ENCODE measurements around the gene MINDY4. TPM values are rescaled to one million over a fixed set of nuclear protein-coding genes. Genes with fewer than 3 reads are reported as not detected.

Gene MINDY4
- total and polyA plus RNA-seq, 8 donors = 2.9 to 4.9 (median 3.6) TPM

GRCh38 chr7:30797176-30798040 is 26.2 kb downstream of the MINDY4 start:
- ATAC-seq = peak in 3 of 4 donors; percentile 7 to 33 (median 20)
- no peaks in the 10 kb centered on the region for H3K36me3 ChIP-seq
- no peak for DNase-seq
- no peak for TF ChIP-seq CTCF (IDR thresholded peaks at IDR 0.05)
- intact Hi-C loops (cut with DNase I) = loop anchor here in 2 of 3 donors (5.0 to 10.0 kb wide), 2 partner anchors 177 to 180 kb away; no protein-coding TSS in a partner anchor
- FAIRE-seq = no peak
- peaks cover 0 to 4% (median 0%) of the 10 kb centered on the region in 3 donors for H3K4me1 ChIP-seq
- H3K9me3 ChIP-seq = no peaks in the 10 kb centered on the region
- H3K27me3 ChIP-seq = no peaks in the 10 kb centered on the region
- H3K27ac ChIP-seq = peak overlapping the region in 3 of 4 donors; percentile 3 to 48 (median 23)
- 54 to 55% methylated on average over 8 of the region's 8 CpGs for WGBS, 2 donors
- H3K4me3 ChIP-seq = no peak overlapping the region

GRCh38 chr7:30799206-30799975 is 28.2 kb downstream of the MINDY4 start:
- H3K36me3 ChIP-seq = no peaks in the 10 kb centered on the region
- TF ChIP-seq CTCF (IDR thresholded peaks at IDR 0.05) = no peak
- no peak overlapping the region for H3K4me3 ChIP-seq
- FAIRE-seq (no peak), DNase-seq (peak in 1 of 6 donors; percentile 9), ATAC-seq (peak in 2 of 4 donors; percentile 8 to 11)
- peaks cover 0 to 4% (median 0%) of the 10 kb centered on the region in 3 donors for H3K4me1 ChIP-seq
- WGBS, 2 donors = 86 to 94% methylated on average over 2 of the region's 2 CpGs
- intact Hi-C loops (cut with DNase I) = loop anchor here in 2 of 3 donors (5.0 to 10.0 kb wide), 2 partner anchors 175 to 178 kb away; no protein-coding TSS in a partner anchor
- H3K27ac ChIP-seq = no peak overlapping the region
- H3K9me3 ChIP-seq = no peaks in the 10 kb centered on the region
- no peaks in the 10 kb centered on the region for H3K27me3 ChIP-seq

GRCh38 chr7:30799976-30800661 is 28.9 kb downstream of the MINDY4 start:
- Histone ChIP-seq H3K4me1 (peaks cover 0 to 4% (median 0%) of the 10 kb centered on the region in 3 donors), H3K27me3 (no peaks in the 10 kb centered on the region), H3K27ac (no peak overlapping the region), H3K9me3 (no peaks in the 10 kb centered on the region), H3K4me3 (no peak overlapping the region), H3K36me3 (no peaks in the 10 kb centered on the region)
- FAIRE-seq = no peak
- intact Hi-C loops (cut with DNase I) = loop anchor here (5.0 to 10.0 kb wide), 4 partner anchors 115 to 325 kb away; partner anchors contain the start of gene AQP1 (in 1 of the 3)
- 67 to 69% methylated on average over 5 of the region's 5 CpGs for WGBS, 2 donors
- TF ChIP-seq CTCF (IDR thresholded peaks at IDR 0.05) = no peak
- no peak for ATAC-seq
- no peak for DNase-seq

GRCh38 chr7:30800785-30801252 is 29.6 kb downstream of the MINDY4 start:
- no peaks in the 10 kb centered on the region for H3K27me3 ChIP-seq
- FAIRE-seq (no peak), ATAC-seq (peak; percentile 84 to 91 (median 88)), DNase-seq (peak in 3 of 6 donors; percentile 41 to 76 (median 43))
- no peaks in the 10 kb centered on the region for H3K9me3 ChIP-seq
- intact Hi-C loops (cut with DNase I) = loop anchor here in 2 of 3 donors (5.0 to 10.0 kb wide), 3 partner anchors 114 to 324 kb away; partner anchors contain the start of gene AQP1 (in 1 of the 2)
- WGBS, 2 donors = 54 to 57% methylated on average over 6 of the region's 6 CpGs
- peaks cover 0 to 4% (median 0%) of the 10 kb centered on the region in 3 donors for H3K4me1 ChIP-seq
- peak in 3 of 4 donors; percentile 40 to 55 (median 42) for TF ChIP-seq CTCF (IDR thresholded peaks at IDR 0.05)
- no peak overlapping the region for H3K4me3 ChIP-seq
- no peaks in the 10 kb centered on the region for H3K36me3 ChIP-seq
- H3K27ac ChIP-seq = no peak overlapping the region
